Measurements from ENCODE around the gene SH3D19.

GRCh38 chr4:151097759-151098158, 227.6 kb downstream of the SH3D19 start:
- TF ChIP-seq EP300 (IDR thresholded peaks at IDR 0.05) (no peak), CTCF (IDR thresholded peaks at IDR 0.05) (no peak), POLR2AphosphoS5 (IDR thresholded peaks at IDR 0.05) (no peak)
